CD4-positive, alpha-beta T cell (primary cell): Measurements from ENCODE around the gene HNRNPH3. TPM values are rescaled to one million over a fixed set of nuclear protein-coding genes. Genes with fewer than 3 reads are reported as not detected.

Source experiments
- ATAC-seq: fragments of 200-7000 bp; cut with Tn5 transposase; one replicate; pipeline ENCODE4 v1.10.0; 2022; ENCODE audit warnings: mild to moderate bottlenecking; ENCODE audit not compliant: poor library complexity
- CTCF ChIA-PET: fragments of 350-600 bp; sonication (Branson Sonifier 250); formaldehyde crosslinking; loops from one replicate; lab custom pipeline; 2021; ENCODE audit warnings: antibody characterized with exemption, inconsistent platforms; lab: Charles Lee
- POLR2A ChIA-PET: fragments of 350-600 bp; sonication (Branson Sonifier 250); formaldehyde crosslinking; loops from one replicate; lab custom pipeline; 2021; ENCODE audit warnings: antibody characterized with exemption, inconsistent platforms; lab: Charles Lee
- DNase-seq, 14 experiments: peaks; one replicate each; pipeline ENCODE4 v3.0.0-alpha.2; 2013 to 2020; ENCODE audit warnings: mixed read lengths in 2 of 14
- H3K27ac ChIP-seq, 2 donors: one replicate each; pipeline versions ENCODE4 v1.5.1 to v1.7.0; 2013; ENCODE audit warnings: low read length in 2 of 2, low read depth in 1 of 2, mild to moderate bottlenecking in 1 of 2
- H3K27me3 ChIP-seq, 2 experiments: 1 replicate in 1 of 2; 2 replicates in 1 of 2; pipeline versions ENCODE4 v1.6.1 to v1.7.0; 2013; ENCODE audit warnings: low read length in 2 of 2, control low read depth in 1 of 2, mild to moderate bottlenecking in 1 of 2, moderate library complexity in 1 of 2; ENCODE audit not compliant: insufficient read depth in 2 of 2, control insufficient read depth in 1 of 2
- H3K36me3 ChIP-seq: one replicate; pipeline ENCODE4 v1.6.1; 2013; ENCODE audit warnings: low read length, control low read depth; ENCODE audit not compliant: insufficient read depth
- H3K4me1 ChIP-seq: one replicate; pipeline ENCODE4 v1.6.1; 2013; ENCODE audit warnings: low read length, control low read depth; ENCODE audit not compliant: insufficient read depth
- H3K4me3 ChIP-seq: one replicate; pipeline ENCODE4 v1.5.1; 2013; ENCODE audit warnings: mild to moderate bottlenecking, low read length, moderate library complexity
- H3K9me3 ChIP-seq, 2 experiments: 1 replicate in 1 of 2; 2 replicates in 1 of 2; pipeline versions ENCODE4 v1.6.1 to v1.7.0; 2013; ENCODE audit warnings: low read length in 2 of 2, mild to moderate bottlenecking in 2 of 2, control low read depth in 1 of 2, moderate library complexity in 1 of 2; ENCODE audit not compliant: control insufficient read depth in 1 of 2, insufficient read depth in 1 of 2
- H3K27ac Mint-ChIP-seq: one replicate; pipeline ENCODE4 v1.8.0; 2020; ENCODE audit warnings: mixed read lengths
- H3K27me3 Mint-ChIP-seq: one replicate; pipeline ENCODE4 v1.8.0; 2021; ENCODE audit warnings: mixed read lengths
- H3K36me3 Mint-ChIP-seq: one replicate; pipeline ENCODE4 v1.8.0; 2021; ENCODE audit warnings: low read depth, mixed read lengths
- H3K4me1 Mint-ChIP-seq: one replicate; pipeline ENCODE4 v1.8.0; 2021; ENCODE audit warnings: low read depth, mixed read lengths
- H3K4me3 Mint-ChIP-seq: one replicate; pipeline ENCODE4 v1.8.0; 2020; ENCODE audit warnings: mild to moderate bottlenecking, mixed read lengths
- H3K9me3 Mint-ChIP-seq: one replicate; pipeline ENCODE4 v1.8.0; 2020; ENCODE audit warnings: mixed read lengths
- intact Hi-C, 2 experiments: fragments of 100-400 bp; cut with DNase I in 1 of 2; cut with micrococcal nuclease in 1 of 2; formaldehyde crosslinking; loops; one replicate each; pipeline versions ENCODE4 v1.15.1 to v1.9.0; 2023 to 2025; cut with DNase I, micrococcal nuclease
- total RNA-seq, 174 experiments: library from RNA in 2 of 174; stranded (reverse) in 2 of 174; gene quantifications; one replicate each; pipeline ENCODE4 v1.2.3 and lab custom pipeline; 2021 to 2026
- TF ChIP-seq, protein P1 (sequence below): fragments of 200-600 bp; IDR thresholded peaks from one replicate; pipeline ENCODE4 v1.8.0; 2022; ENCODE audit warnings: antibody characterized with exemption, mild to moderate bottlenecking

The HNRNPH3 gene
- total RNA-seq, 2 experiments from 2014 or later = 227 to 228 TPM

DNA sequence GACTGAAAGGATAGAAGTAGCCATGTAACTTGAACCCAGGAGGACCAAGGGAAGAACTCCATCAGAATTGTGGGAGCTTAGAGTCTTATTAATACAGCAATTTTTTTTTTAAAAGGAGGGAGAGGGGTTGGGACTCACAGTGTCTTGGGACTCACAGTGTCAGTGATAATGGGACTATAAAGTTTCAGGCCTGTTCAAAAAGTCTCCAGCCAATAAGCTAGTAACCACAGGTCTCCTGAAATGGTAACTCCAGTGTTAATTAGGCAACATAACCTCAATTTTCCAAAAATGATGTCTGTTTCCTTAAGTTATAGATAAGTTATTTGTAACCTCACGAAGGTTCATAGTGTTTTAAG, 2.4 kb upstream of the HNRNPH3 start:
- DNase-seq (no peak), ATAC-seq (no peak)
- Mint-ChIP-seq H3K9me3 (no peaks in the 10 kb centered on the region), H3K4me3 (peak overlapping the region; percentile 53), H3K27me3 (no peaks in the 10 kb centered on the region), H3K27ac (peak overlapping the region; percentile 98), H3K36me3 (peaks cover 34% of the 10 kb centered on the region), H3K4me1 (peaks cover 31% of the 10 kb centered on the region)
- Histone ChIP-seq H3K9me3 (no peaks in the 10 kb centered on the region), H3K4me3 (no peak overlapping the region), H3K27me3 (no peaks in the 10 kb centered on the region), H3K4me1 (peaks cover 16% of the 10 kb centered on the region), H3K27ac (no peak overlapping the region), H3K36me3 (no peaks in the 10 kb centered on the region)
- POLR2A ChIA-PET = interaction anchor here (1.0 kb wide), 1 partner anchor 77 kb away, joined by 3 read pairs; the partner anchor contains the start of gene RUFY2
- CTCF ChIA-PET = interaction anchor here (0.6 to 1.2 kb wide), 2 partner anchors 19 to 238 kb away, joined by 3 to 4 read pairs; no protein-coding TSS in a partner anchor
- intact Hi-C loops = no loop called here
- TF ChIP-seq, protein P1, sequence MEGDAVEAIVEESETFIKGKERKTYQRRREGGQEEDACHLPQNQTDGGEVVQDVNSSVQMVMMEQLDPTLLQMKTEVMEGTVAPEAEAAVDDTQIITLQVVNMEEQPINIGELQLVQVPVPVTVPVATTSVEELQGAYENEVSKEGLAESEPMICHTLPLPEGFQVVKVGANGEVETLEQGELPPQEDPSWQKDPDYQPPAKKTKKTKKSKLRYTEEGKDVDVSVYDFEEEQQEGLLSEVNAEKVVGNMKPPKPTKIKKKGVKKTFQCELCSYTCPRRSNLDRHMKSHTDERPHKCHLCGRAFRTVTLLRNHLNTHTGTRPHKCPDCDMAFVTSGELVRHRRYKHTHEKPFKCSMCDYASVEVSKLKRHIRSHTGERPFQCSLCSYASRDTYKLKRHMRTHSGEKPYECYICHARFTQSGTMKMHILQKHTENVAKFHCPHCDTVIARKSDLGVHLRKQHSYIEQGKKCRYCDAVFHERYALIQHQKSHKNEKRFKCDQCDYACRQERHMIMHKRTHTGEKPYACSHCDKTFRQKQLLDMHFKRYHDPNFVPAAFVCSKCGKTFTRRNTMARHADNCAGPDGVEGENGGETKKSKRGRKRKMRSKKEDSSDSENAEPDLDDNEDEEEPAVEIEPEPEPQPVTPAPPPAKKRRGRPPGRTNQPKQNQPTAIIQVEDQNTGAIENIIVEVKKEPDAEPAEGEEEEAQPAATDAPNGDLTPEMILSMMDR = no peak

- peak overlapping the region; percentile 95 for H3K4me3 ChIP-seq
- Mint-ChIP-seq H3K27ac (peak overlapping the region; percentile 98), H3K9me3 (no peaks in the 10 kb centered on the region), H3K4me1 (peaks cover 45% of the 10 kb centered on the region), H3K4me3 (peak overlapping the region; percentile 100), H3K27me3 (no peaks in the 10 kb centered on the region), H3K36me3 (peaks cover 41% of the 10 kb centered on the region)
- ATAC-seq (no peak), DNase-seq (peak in 8 of 14 experiments; percentile 6 to 42 (median 14))
- no peaks in the 10 kb centered on the region for H3K27me3 ChIP-seq
- H3K4me1 ChIP-seq = peaks cover 16% of the 10 kb centered on the region
- no peaks in the 10 kb centered on the region for H3K36me3 ChIP-seq
- peak overlapping the region; percentile 94 to 97 for H3K27ac ChIP-seq
- H3K9me3 ChIP-seq = no peaks in the 10 kb centered on the region
- POLR2A ChIA-PET = interaction anchor here (0.6 to 4.4 kb wide), 23 partner anchors 8 to 757 kb away, joined by 3 to 50 read pairs (median 7); partner anchors contain the start of genes CCAR1, DDX21, DDX50 and RUFY2
- CTCF ChIA-PET = interaction anchor here (1.0 to 1.3 kb wide), 2 partner anchors 17 to 76 kb away, joined by 4 to 6 read pairs; partner anchors contain the start of gene RUFY2
- intact Hi-C loops = loop anchor here (5.0 to 10.0 kb wide), 6 partner anchors 76 to 574 kb away; partner anchors contain the start of genes CCAR1 (in 2 of the 2), DDX50 (in 2 of the 2), HERC4 (in 2 of the 2) and RUFY2 (in 1 of the 2)
- TF ChIP-seq, protein P1 = no peak
Measured at GRCh38 chr10:68330852-68331454, 911 bp upstream of the HNRNPH3 start.

DNA sequence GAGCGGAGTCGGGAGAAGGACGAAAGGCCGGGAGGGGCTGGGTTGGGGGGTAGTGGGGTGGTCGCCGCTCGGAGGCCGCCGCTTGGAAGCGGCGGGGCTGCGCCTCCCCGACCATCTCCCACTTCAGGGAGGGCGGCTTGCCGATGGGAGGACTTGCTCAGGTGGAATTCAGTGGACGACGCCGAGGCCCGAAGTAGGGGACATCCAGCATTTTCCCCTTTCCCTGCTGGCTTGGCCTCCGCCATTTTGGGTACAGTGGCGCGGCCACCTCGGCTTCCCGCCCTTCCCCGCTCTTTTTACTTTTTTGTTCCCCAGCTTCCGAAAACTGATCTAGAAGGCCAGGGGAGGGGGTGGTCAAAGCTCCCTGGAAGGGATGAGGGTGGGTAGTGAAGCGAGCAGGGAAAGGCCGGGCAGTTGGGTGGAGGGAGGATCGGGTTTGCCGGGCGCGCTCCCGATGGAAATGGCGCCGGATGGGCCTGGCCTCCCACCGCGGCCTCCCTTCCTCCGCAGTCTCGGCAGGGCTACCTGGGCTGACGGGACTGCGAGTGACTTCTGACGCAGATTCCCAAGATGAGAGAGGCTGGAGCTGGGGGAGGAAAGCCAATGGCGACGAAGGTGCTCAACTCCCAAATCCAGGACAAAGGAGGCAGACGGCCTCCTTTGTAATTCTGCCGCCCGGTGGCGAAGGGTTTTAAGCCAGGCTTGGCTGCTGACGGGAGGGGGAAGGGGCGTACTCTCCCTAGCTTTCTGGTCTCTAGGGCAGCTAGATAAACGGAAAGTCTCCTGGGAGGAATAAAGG, 594 bp downstream of the HNRNPH3 start, which contains the start of gene PBLD:
Gene PBLD, minus strand, starts transcription at position 670 of the 799 bp plus-strand sequence. CDS start 26,084 bp downstream, outside the sequence.
- peaks cover under 1% of the 10 kb centered on the region for H3K36me3 ChIP-seq
- H3K27ac ChIP-seq = peak within 1 kb of the TSS; percentile 94 to 97
- Mint-ChIP-seq H3K4me1 (peaks cover 60% of the 10 kb centered on the region), H3K36me3 (peaks cover 55% of the 10 kb centered on the region), H3K4me3 (peak within 1 kb of the TSS; percentile 100), H3K27ac (peak within 1 kb of the TSS; percentile 98), H3K27me3 (no peaks in the 10 kb centered on the region), H3K9me3 (no peaks in the 10 kb centered on the region)
- TF ChIP-seq, protein P1 = no peak
- H3K9me3 ChIP-seq = no peaks in the 10 kb centered on the region
- ATAC-seq (peak; percentile 9), DNase-seq (peak; percentile 35 to 80 (median 52))
- ChIA-PET CTCF (interaction anchor here (0.5 to 2.0 kb wide), 8 partner anchors 16 to 231 kb away, joined by 3 to 19 read pairs (median 4); partner anchors contain the start of gene RUFY2), POLR2A (interaction anchor here (0.6 to 4.4 kb wide), 37 partner anchors 9 to 848 kb away, joined by 3 to 50 read pairs (median 5); partner anchors contain the start of genes CCAR1, DDX21, DDX50 and DNA2)
- no peaks in the 10 kb centered on the region for H3K27me3 ChIP-seq
- H3K4me1 ChIP-seq = peaks cover 18% of the 10 kb centered on the region
- intact Hi-C loops = loop anchor here (2.0 to 10.0 kb wide), 8 partner anchors 75 to 572 kb away; partner anchors contain the start of genes CCAR1 (in 2 of the 2), DDX50 (in 2 of the 2), HERC4 (in 2 of the 2) and RUFY2 (in 1 of the 2)
- H3K4me3 ChIP-seq = peak within 1 kb of the TSS; percentile 95
